Sciatic nerve (tissue), 2 donors: ENCODE measurements around the gene PCCA. TPM values are rescaled to one million over a fixed set of nuclear protein-coding genes. Genes with fewer than 3 reads are reported as not detected.
"Not testable (repeated sequence)": the region's sequence is repeated elsewhere in the genome, so short reads cannot be mapped to it uniquely, and the experiment has no call there.

Experiments used
- ATAC-seq: fragments of 200-7000 bp; cut with Tn5 transposase; one replicate; pipeline ENCODE4 v1.9.1; 2020; ENCODE audit warnings: mild to moderate bottlenecking, moderate library complexity
- DNase-seq: peaks from one replicate; pipeline ENCODE4 v3.0.0-alpha.2; 2020; ENCODE audit warnings: low spot score
- intact Hi-C: fragments of 100-400 bp; cut with DNase I; formaldehyde crosslinking; loops from one replicate; pipeline ENCODE4 v1.14.2; 2022
- total RNA-seq: library from RNA; stranded (reverse); fragmentation: NEBNext Ultra II Directional; extraction: Animal tissue kit (Norgen Biotek cat#: 25700); gene quantifications from one replicate; pipeline ENCODE4 v1.2.1, GENCODE V29; 2021
- donor health status: DM: no; HTN: no; CAD: no.
- donor health status: DM: no; HTN: no; CAD: no.

PCCA gene
- total RNA-seq, 1 donor from 2014 or later = 34.8 TPM

DNA sequence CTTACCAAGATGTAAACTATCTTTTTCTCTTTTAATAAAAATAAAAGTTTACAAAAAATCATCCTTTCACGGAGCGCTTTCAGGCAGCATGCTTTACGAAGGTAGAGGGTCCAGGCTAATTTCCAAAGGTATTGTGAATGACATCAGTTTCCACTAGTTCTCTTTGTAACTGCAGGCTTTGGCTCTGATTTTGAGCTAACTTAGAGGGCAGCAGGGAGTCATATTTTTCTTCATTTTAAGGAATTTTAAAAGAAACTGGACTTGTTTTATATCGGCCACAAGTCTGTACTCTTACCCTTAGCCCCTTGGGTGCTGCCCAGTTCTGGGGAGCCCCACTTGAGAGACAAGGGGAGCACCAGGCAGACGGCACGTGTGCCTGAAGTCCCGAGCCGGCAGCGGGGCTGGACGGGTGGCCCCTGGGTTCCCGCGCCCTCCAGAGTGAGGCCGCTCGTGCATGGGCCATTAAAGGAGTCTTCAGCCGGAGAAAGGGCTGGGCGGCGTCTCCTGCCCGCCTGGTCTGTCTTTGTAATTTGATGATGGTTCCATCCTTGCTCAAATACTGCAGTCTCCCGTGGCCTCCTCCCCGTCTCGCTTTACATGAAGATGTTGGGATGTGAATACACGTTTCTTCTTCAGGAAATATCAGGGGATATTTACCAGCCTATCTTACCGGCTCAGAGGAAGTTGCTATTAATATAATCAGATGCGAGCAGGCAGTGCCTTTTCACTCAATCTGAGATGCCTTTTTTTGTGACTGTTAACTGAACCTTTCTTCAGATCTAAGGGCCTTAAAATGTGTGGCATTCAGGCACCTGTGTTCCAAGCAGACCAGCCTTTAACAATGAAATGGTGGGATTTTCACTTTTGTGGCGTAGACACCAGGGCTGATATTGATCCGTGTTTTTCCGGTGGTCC, 432.3 kb downstream of the PCCA start:
- DNase-seq = no peak
- no peak for ATAC-seq
- intact Hi-C loops = no loop called here

DNA sequence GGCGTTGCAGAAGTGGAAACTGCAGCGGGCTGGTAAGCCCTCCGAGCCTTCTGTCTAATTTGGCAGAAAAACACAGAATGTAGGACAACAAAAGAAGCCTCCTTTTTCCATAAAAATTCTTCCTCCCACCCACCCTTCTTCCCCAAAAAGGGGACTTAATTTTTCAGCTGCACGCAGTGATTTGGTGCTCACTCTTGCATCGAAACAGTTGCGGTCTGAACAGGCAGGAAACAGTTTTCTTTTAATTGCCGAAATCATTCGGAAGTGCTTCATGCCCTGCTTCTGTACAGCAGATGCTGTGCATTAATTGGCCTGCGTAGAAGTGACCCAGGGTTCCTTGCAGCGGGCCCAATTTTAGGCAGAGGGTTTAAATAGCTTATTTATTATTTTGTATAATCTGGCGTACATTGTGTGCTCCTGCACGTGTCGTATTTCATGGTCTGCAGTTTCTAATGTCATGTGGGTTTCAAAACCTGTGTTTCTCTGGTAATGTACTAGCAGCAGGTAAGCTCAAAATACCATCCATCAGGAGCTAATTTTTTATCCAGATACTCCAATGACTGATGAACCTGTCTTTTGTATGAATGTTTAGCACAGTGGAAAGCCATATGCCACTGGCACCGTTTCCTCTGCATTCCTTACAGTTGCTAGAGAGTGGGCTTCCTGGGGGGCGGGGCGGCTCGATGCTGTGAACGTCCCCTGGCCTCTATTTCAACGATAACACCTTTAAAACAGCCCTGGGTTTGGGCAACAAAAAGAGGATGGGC, 433.1 kb downstream of the PCCA start:
- no peak for ATAC-seq
- intact Hi-C loops = no loop called here

DNA sequence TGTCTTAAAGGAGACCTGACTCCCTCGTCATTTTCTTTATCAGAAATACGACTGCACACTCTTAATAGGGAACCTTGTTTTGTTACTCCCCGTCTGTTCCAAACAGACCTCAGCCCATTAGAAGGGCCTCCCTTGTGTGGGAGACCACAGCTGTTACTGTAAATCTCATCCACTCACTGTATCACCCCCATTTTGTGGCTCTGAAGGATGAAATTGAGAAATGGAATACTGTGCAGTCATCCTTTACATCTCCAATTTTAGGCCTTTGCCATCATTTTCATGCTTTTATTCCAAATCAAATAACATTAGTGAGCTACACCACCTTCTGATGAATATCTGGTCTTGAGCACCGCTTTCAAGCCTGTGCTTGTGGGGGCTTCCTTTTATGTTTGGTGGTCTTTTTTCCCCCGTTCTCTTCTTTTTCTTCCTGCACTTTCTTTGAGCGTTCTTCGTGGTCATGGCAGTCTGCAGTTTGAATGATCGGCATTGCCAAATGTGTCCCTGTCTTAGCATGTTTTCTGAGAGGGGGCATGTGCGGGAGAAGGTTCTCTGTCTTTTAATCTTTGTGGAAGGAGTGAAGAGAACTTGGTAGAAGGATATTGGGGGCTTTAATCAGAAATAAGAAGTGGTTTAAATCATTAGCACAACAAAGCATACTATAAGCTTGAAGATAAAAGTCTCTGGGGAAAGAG, 433.9 kb downstream of the PCCA start:
- no peak for ATAC-seq
- intact Hi-C loops = no loop called here
- DNase-seq = no peak

More for the DNA sequence above, 433.1 kb downstream of the PCCA start:
- DNase-seq = no peak

DNA sequence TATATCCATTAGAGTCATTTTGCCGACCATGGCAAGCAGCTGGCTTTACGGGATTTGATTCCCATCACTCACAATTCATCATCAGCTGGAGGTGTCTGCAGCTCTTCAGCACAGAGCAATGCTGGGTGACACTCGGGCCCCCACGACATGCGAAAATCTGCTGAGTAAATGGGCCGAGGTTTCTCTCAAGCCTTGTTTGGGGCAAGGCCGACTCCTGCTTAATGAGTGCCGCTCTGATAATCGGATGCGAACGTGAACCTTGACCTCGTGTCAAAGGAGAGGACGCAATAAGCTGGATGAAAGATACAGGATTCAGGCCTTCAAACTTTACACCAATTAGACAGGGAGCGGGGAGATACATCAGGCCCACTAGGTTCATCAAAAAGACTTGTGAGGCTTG, 434.5 kb downstream of the PCCA start:
- intact Hi-C loops = no loop called here
- ATAC-seq = no peak
- no peak for DNase-seq

GRCh38 chr13:100523981-100524386, 435.1 kb downstream of the PCCA start:
- ATAC-seq (no peak), DNase-seq (no peak)
- intact Hi-C loops = no loop called here

DNA sequence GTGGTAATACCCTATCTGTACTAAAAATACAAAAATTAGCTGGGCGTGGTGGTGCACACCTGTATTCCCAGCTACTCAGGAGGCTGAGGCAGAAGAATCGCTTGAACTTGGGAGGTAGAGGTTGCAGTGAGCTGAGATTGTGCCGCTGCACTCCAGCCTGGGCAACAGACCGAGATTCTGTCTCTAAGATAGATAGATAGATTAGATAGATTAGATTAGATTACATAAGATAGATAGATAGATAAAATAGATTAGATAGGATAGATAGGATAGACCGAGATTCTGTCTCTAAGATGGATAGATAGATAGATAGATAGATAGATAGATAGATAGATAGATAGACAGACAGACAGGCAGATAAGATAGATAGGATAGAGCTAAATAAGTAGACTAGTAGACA, 435.8 kb downstream of the PCCA start:
- intact Hi-C loops, ATAC-seq, DNase-seq: not testable (repeated sequence)

- ATAC-seq (no peak), DNase-seq (no peak)
- intact Hi-C loops = no loop called here
Observed at GRCh38 chr13:100525453-100526317, 436.8 kb downstream of the PCCA start.

GRCh38 chr13:100526318-100527000, 437.6 kb downstream of the PCCA start:
- DNase-seq (peak; percentile 39), ATAC-seq (no peak)
- intact Hi-C loops = no loop called here

DNA sequence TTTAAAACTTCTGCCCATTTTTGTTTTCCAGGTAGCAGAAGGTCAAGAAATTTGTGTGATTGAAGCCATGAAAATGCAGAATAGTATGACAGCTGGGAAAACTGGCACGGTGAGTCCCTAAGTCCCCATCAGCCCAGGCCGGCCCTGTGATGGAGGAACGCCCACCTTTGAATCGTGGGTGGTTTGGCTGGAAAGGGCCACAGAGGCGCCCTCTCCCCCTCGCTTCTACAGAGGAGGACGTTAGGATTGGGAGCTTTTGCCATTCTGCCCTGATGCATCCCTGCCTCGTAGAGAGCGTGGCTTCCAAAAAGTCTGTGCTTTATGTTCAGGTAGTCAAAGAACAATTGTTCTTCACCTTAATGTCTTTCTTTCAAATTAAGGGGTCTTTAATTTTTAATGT, 438.8 kb downstream of the PCCA start:
- no peak for ATAC-seq
- DNase-seq = peak; percentile 46
- intact Hi-C loops = no loop called here

DNA sequence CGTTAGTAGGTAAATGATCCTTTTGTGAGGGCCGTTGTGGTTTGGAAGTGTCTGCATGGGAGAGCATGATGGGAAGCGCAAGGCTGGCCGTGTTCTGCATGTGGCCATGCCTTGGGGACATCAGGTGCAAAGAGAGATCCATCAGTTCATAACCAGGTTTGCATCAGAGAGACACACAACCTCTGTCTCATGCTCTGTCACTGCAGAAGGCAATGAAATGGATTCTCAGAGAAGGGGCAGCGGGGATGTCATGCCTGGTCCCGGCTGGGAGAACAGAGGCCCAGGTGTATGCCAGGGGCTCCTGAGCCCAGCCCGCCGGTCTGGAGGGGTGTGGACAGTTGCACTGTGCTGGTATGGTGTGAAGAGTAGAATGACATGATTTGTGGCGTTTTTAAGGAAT, 439.5 kb downstream of the PCCA start:
- intact Hi-C loops = no loop called here
- peak; percentile 6 for DNase-seq
- ATAC-seq = no peak

GRCh38 chr13:100528820-100529219, 439.9 kb downstream of the PCCA start:
- ATAC-seq (no peak), DNase-seq (peak; percentile 44)
- intact Hi-C loops = no loop called here

GRCh38 chr13:100529666-100530377, 440.9 kb downstream of the PCCA start:
- no peak for ATAC-seq
- DNase-seq = peak; percentile 36
- intact Hi-C loops = no loop called here

- DNase-seq (peak; percentile 78), ATAC-seq (peak; percentile 94)
- intact Hi-C loops = no loop called here
Observed at GRCh38 chr13:100530671-100531213, 441.8 kb downstream of the PCCA start.

DNA sequence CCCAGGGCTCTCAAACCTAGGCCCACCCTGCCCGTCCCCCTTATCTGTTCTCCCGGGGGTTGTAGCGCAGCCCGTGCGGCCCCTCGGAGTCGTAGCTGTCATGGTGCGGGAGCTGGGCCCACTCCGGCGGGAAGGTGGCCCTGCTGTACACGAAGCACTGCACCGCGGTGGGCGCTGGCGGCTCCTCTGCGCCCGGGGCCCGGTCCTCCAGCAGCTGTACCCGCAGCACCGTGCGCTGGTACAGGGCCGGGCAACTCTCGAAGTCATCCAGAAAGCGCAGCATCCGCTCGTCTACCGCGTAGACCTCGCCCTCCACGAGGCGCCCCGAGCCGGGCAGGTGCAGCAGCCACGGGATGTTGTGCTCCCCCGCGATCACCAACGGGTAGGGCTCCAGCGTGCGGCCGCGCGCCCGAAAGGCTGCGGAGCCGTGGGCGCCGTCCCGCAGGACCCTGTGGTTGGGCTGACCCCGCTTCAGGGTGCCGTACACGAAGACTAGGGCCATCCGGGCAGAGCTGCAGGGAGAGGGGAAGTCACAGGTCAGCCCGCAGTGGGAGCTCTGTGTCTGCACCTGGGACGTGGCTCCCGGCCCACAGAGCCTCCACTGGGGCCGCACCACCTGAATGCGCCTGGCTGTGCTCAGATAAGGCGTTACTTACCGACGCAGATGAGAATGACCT, 443.3 kb downstream of the PCCA start:
- intact Hi-C loops = no loop called here
- no peak for ATAC-seq
- DNase-seq = no peak

- ATAC-seq = no peak
- intact Hi-C loops = no loop called here
Observed at GRCh38 chr13:100532836-100533435, 444.0 kb downstream of the PCCA start.

DNA sequence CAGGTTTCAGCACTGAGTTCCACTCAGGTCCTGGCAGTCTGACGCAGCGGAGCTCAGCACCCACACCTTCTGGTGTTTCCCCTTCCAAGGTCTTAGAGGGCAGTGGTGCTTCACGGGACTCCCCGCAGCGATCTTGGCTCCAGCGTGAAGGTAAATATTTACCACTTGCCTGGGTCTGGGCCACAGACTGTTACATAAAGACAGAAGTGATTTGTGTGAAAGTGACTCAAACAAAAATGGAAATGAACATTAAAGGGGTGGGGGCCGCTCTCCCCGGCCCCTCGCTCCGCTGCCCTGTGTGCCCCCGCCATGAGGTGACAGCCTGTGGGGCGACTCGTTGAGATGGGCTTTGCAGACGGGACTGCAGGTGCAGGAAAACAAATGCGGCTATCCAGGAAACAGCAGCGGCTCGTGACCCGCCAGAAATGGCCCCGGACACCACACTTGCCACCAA, 444.7 kb downstream of the PCCA start:
- intact Hi-C loops = no loop called here
- DNase-seq (no peak), ATAC-seq (no peak)

More at GRCh38 chr13:100532836-100533435, 444.0 kb downstream of the PCCA start:
- DNase-seq = no peak
